22Rv1 (cell line): ENCODE results near the gene ZFHX3.

Experiments used
- H3K27ac ChIP-seq: fragments of 450-650 bp; 2 replicates; pipeline ENCODE4 v1.5.1; 2017
- ZFX ChIP-seq: fragments of 450-650 bp; IDR thresholded peaks from 2 replicates; pipeline ENCODE4 v1.6.1; 2017; ENCODE audit warnings: antibody characterized with exemption, borderline replicate concordance
- TF ChIP-seq, protein P1 (sequence below): fragments of 450-650 bp; IDR thresholded peaks from 2 replicates; pipeline ENCODE4 v1.5.1; 2017; ENCODE audit warnings: mild to moderate bottlenecking

Gene ZFHX3

DNA sequence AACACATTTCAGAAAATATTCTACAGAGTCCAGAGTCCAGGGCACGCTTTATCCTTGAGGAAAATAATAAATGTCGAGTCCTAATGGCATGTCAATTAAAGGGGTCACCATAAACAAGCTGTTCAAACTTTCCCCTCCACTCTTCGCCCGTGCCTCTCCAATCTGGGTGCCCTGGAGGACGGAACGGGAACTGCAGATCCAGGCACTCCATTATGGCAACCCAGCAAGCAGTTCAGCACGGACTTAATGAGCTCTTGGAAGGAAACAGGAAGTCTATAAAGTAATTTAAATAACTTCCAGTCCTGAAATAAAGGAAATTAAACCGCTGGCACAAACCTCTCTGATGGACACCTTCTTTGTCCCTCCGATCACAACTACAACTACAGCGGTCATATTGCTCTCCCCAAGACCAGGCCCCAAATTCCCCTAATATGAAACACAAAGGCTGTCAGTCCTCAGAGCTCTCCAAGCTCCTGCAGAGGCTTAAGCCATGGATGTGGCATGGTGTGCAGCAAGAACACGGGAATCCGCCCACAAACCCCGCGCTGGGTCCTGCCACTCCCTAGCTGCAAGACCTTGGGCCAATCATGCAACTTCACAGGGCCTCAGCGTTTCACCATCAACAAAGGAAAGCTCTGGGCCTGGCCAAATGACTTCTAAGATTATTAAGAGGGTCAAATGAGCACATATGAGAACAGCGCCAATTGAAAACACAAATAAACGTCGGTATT lies 52.6 kb downstream of the ZFHX3 start:
- peak overlapping the region; percentile 87 for H3K27ac ChIP-seq
- TF ChIP-seq, protein P1, sequence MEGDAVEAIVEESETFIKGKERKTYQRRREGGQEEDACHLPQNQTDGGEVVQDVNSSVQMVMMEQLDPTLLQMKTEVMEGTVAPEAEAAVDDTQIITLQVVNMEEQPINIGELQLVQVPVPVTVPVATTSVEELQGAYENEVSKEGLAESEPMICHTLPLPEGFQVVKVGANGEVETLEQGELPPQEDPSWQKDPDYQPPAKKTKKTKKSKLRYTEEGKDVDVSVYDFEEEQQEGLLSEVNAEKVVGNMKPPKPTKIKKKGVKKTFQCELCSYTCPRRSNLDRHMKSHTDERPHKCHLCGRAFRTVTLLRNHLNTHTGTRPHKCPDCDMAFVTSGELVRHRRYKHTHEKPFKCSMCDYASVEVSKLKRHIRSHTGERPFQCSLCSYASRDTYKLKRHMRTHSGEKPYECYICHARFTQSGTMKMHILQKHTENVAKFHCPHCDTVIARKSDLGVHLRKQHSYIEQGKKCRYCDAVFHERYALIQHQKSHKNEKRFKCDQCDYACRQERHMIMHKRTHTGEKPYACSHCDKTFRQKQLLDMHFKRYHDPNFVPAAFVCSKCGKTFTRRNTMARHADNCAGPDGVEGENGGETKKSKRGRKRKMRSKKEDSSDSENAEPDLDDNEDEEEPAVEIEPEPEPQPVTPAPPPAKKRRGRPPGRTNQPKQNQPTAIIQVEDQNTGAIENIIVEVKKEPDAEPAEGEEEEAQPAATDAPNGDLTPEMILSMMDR, result peak; percentile 58
- no peak for TF ChIP-seq ZFX

DNA sequence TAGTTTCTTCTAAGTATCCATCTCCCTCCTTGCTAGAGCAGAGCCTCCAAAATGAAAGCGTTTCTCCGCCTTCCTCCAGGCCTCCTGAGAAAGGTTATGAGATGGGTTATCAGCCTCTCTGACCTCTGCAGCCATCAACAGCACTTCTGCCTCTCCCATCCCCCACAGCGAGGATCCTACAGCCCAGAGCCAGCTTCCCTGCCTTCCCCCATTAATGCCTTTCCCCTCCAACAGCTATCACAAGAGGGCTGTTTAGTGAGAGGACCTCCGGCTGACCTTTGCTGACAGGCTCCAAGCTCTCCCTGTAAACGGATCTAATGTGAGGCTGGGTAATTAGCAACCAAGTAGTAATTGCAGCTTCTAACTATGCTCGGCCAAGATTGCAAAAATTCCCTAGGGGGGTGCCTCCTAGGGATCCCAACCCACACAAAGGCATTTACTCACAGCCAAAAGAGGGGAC lies 55.8 kb downstream of the ZFHX3 start:
- H3K27ac ChIP-seq, result no peak overlapping the region
- TF ChIP-seq ZFX, result no peak
- TF ChIP-seq, protein P1, result no peak

DNA sequence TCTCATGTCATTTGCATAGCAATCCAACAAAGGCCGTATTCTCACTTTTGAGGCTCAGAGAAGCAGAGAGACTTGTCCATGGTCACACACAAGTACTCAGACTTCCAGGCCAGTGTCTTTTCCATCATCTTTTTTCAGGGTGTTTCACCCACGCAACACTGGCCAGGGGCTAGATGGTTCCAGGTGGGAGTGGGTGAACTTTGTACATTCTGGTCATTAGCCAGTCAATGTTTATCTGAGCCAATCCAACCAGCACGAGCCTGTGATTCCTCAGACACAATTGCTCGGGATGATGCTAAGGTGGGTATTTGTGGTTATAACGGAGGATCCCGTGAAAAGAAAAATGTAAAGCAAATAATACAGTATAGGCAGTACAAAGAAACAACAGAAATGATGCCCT lies 56.3 kb downstream of the ZFHX3 start:
- TF ChIP-seq, protein P1, result no peak
- no peak for TF ChIP-seq ZFX
- H3K27ac ChIP-seq, result no peak overlapping the region

DNA sequence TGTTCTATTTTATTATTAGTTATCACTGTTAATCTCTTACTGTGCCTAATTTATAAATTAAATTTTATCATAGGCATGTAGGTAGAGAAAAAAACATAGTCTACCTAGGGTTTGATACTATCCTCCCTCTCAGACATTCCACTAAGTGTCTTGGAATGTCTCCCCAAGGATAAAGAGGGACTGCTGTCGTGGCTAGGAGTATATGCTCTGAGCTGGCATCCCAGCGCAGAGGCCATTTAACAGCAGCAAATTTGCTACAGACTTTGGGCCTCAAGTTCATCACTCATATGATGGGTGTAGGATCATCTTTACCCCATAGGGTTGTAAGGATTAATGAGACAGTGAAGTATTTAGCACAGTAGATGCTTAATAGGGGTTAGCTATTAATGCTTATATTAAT lies 56.7 kb downstream of the ZFHX3 start:
- TF ChIP-seq, protein P1, result no peak
- no peak overlapping the region for H3K27ac ChIP-seq

DNA sequence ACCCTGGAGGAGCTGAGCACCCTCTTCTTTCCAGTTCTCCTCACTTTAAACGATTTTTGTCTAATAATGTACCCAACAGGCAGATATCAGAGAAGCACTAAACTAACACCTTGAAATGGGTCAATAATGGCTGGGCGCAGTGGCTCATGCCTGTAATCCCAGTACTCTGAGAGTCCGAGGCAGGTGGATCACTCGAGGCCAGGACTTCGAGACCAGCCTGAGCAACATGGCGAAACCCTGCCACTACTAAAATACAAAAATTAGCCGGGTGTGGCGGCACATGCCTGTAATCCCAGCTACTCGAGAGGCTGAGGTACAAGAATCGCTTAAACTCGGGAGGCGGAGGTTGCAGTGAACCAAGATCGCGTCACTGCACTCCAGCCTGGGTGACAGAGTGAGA lies 57.4 kb downstream of the ZFHX3 start:
- peak overlapping the region; percentile 79 for H3K27ac ChIP-seq
- no peak for TF ChIP-seq ZFX
- TF ChIP-seq, protein P1, result no peak

GRCh38 chr16:72989579-72990551 lies 58.1 kb downstream of the ZFHX3 start:
- H3K27ac ChIP-seq, result peak overlapping the region; percentile 79
- TF ChIP-seq, protein P1, result no peak
- no peak for TF ChIP-seq ZFX

- H3K27ac ChIP-seq, result peak overlapping the region; percentile 79
Observed at GRCh38 chr16:72989203-72989578, 58.7 kb downstream of the ZFHX3 start.
